GM23248 (cell line): ENCODE results near the gene PAF1. TPM values are rescaled to one million over a fixed set of nuclear protein-coding genes. Genes with fewer than 3 reads are reported as not detected.

ENCODE experiments used
- DNase-seq: peaks from one replicate; pipeline ENCODE4 v3.0.0-alpha.2; 2015
- H2AFZ ChIP-seq: fragments of 200-600 bp; sonication (generic); 2 replicates; pipeline ENCODE4 v1.6.1; 2016; ENCODE audit warnings: antibody characterized with exemption
- H3F3A ChIP-seq: fragments of 200-600 bp; sonication (generic); 2 replicates; pipeline ENCODE4 v1.6.1; 2016; ENCODE audit warnings: mild to moderate bottlenecking, antibody characterized with exemption, mixed run types; ENCODE audit not compliant: insufficient read depth
- H3K27ac ChIP-seq: fragments of 200-600 bp; sonication (generic); 2 replicates; pipeline ENCODE4 v1.5.1; 2016; ENCODE audit warnings: mild to moderate bottlenecking
- H3K27me3 ChIP-seq: fragments of 200-600 bp; sonication (generic); replicated peaks from 2 replicates; pipeline ENCODE4 v1.6.1; 2016; ENCODE audit warnings: mild to moderate bottlenecking; ENCODE audit not compliant: insufficient read depth
- H3K36me3 ChIP-seq: fragments of 200-600 bp; sonication (generic); 2 replicates; pipeline ENCODE4 v1.6.1; 2016; ENCODE audit warnings: low read depth, mild to moderate bottlenecking
- H3K4me1 ChIP-seq: fragments of 200-600 bp; sonication (generic); 2 replicates; pipeline ENCODE4 v1.6.1; 2016; ENCODE audit warnings: mild to moderate bottlenecking; ENCODE audit not compliant: insufficient read depth
- H3K4me2 ChIP-seq: fragments of 200-600 bp; sonication (generic); one replicate; pipeline ENCODE4 v1.6.1; 2016; ENCODE audit warnings: mild to moderate bottlenecking; ENCODE audit not compliant: unreplicated experiment
- H3K4me3 ChIP-seq: fragments of 200-600 bp; sonication (generic); 2 replicates; pipeline ENCODE4 v1.5.1; 2016; ENCODE audit warnings: mild to moderate bottlenecking
- H3K79me2 ChIP-seq: fragments of 200-600 bp; sonication (generic); 2 replicates; pipeline ENCODE4 v1.6.1; 2016; ENCODE audit warnings: mild to moderate bottlenecking; ENCODE audit not compliant: insufficient read depth
- H3K9ac ChIP-seq: fragments of 200-600 bp; sonication (generic); 2 replicates; pipeline ENCODE4 v1.6.1; 2016; ENCODE audit warnings: mild to moderate bottlenecking
- H3K9me2 ChIP-seq: fragments of 200-600 bp; sonication (generic); 2 replicates; pipeline ENCODE4 v1.6.1; 2016; ENCODE audit warnings: mixed run types, mild to moderate bottlenecking, moderate library complexity; ENCODE audit not compliant: insufficient read depth
- H3K9me3 ChIP-seq: fragments of 200-600 bp; sonication (generic); one replicate; pipeline ENCODE4 v1.6.1; 2017; ENCODE audit warnings: low read depth
- H4K20me1 ChIP-seq: fragments of 200-600 bp; sonication (generic); 2 replicates; pipeline ENCODE4 v1.6.0; 2016; ENCODE audit not compliant: insufficient read depth
- EZH2 ChIP-seq: fragments of 200-600 bp; sonication (generic); IDR thresholded peaks from 2 replicates; pipeline ENCODE4 v1.6.1; 2018; ENCODE audit warnings: antibody characterized with exemption, mild to moderate bottlenecking; ENCODE audit not compliant: insufficient read depth, poor library complexity, severe bottlenecking
- EZH2phosphoT487 ChIP-seq: fragments of 200-600 bp; sonication (generic); IDR thresholded peaks from 2 replicates; pipeline ENCODE4 v1.6.1; 2018; ENCODE audit warnings: antibody characterized with exemption, moderate library complexity, mild to moderate bottlenecking, low read depth; ENCODE audit not compliant: insufficient read depth
- WGBS, 2 experiments: methylation state at CpG; one replicate each; pipeline ENCODE4 v1.1.6; 2015 to 2017; ENCODE audit warnings: low lambda C conversion rate in 2 of 2, low coverage in 1 of 2; ENCODE audit errors: missing lambda C conversion rate in 2 of 2; 5-methylcytosine and 5-hydroxymethylcytosine counted together
- in situ Hi-C: fragments of 300-500 bp; cut with MboI; formaldehyde crosslinking; loops from 2 replicates; pipeline ENCODE4 v1.15.0; 2020
- polyA plus RNA-seq: library from polyadenylated mRNA; unstranded; fragments of >200 nt; fragmentation: Nextera tagmentation; extraction: Ambion mirVana; gene quantifications from 2 replicates; pipeline ENCODE4 v1.2.1, GENCODE V29; 2016
- total RNA-seq: library from RNA; depleted of rRNA; stranded (reverse); fragments of >200 nt; shearing (Covaris generic); gene quantifications from 2 replicates; pipeline ENCODE4 v1.2.3, GENCODE V29; 2014

PAF1 gene
- total and polyA plus RNA-seq, 2 experiments from 2014 or later = 44.2 to 51.2 TPM

- H3K4me1 ChIP-seq = peaks cover 37% of the 10 kb centered on the region
- H2AFZ ChIP-seq = no peak overlapping the region
- H3F3A ChIP-seq = peaks cover 39% of the 10 kb centered on the region
- H3K27me3 ChIP-seq = no peaks in the 10 kb centered on the region
- peak overlapping the region; percentile 92 for H3K4me2 ChIP-seq
- TF ChIP-seq EZH2phosphoT487 (no peak), EZH2 (no peak)
- peak overlapping the region; percentile 72 for H3K4me3 ChIP-seq
- H3K27ac ChIP-seq = peak overlapping the region; percentile 99
- H3K9me3 ChIP-seq = no peaks in the 10 kb centered on the region
- peak; percentile 100 for DNase-seq
- H3K36me3 ChIP-seq = peaks cover 8% of the 10 kb centered on the region; the same call in 1 of the 2 replicates
- peaks cover 19% of the 10 kb centered on the region for H3K79me2 ChIP-seq
- H3K9me2 ChIP-seq = no peaks in the 10 kb centered on the region
- peak overlapping the region; percentile 96 for H3K9ac ChIP-seq
- no peaks in the 10 kb centered on the region for H4K20me1 ChIP-seq
- in situ Hi-C loops = no loop called here
- 1 to 2% methylated on average over 29 to 43 of the region's 43 CpGs for WGBS, 2 experiments
Measured at GRCh38 chr19:39403331-39404312, 12.7 kb upstream of the PAF1 start.

- Histone ChIP-seq H3K27me3 (no peaks in the 10 kb centered on the region), H2AFZ (0 out of 2 replicates have a peak overlapping the region, but pooled peaks have one; percentile 22), H3K4me2 (peak overlapping the region; percentile 92), H3F3A (peaks cover 37% of the 10 kb centered on the region), H3K4me3 (peak overlapping the region; percentile 72), H3K27ac (peak overlapping the region; percentile 99), H3K4me1 (peaks cover 47% of the 10 kb centered on the region), H3K9ac (peak overlapping the region; percentile 96), H3K9me2 (no peaks in the 10 kb centered on the region), H3K36me3 (no peaks in the 10 kb centered on the region; the same call in 1 of the 2 replicates), H4K20me1 (no peaks in the 10 kb centered on the region), H3K79me2 (peaks cover 9% of the 10 kb centered on the region), H3K9me3 (no peaks in the 10 kb centered on the region)
- DNase-seq = peak; percentile 96
- 2 to 3% methylated on average over 39 to 58 of the region's 59 CpGs for WGBS, 2 experiments
- in situ Hi-C loops = no loop called here
- TF ChIP-seq EZH2 (no peak), EZH2phosphoT487 (no peak)
Measured at GRCh38 chr19:39402346-39403300, 11.7 kb upstream of the PAF1 start.

DNA sequence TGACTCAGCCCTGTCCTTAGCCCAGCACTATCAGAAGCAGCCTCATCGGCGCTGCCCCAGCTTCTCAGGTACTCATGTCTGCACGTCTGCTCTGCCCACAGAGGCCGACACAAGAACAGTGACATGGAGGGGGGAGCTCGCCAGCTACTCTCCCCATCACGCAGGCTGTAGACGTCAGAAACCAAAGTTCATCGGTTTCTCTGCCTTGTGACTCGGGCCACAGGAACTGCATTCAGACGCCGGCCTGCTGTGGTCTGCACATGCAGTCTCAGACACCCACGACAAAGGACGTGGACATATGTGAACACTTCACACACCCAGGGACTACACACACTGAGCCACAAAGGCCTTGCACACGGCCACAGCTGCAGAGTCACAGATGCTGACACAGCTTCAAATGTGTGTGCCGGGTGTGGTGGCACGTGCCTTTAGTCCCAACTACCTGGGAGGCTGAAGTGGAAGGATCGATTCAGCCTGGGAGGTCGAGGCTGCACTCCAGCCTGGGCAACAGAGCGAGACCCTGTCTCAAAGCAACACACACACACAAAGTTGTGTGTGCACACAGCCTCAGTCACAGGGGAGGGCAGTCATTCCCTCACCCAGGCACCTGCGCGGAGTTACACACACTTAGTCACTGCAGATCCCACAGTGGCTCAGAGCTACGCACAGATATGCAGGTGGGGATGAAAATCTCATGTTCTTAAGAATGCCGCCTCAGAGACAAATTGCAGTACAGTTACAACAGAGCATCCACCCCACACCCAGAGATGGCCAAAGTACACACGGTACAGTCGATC lies 10.8 kb upstream of the PAF1 start:
- peak overlapping the region; percentile 96 for H3K9ac ChIP-seq
- H3K9me3 ChIP-seq = no peaks in the 10 kb centered on the region
- in situ Hi-C loops = no loop called here
- H3K4me2 ChIP-seq = no peak overlapping the region
- H3K36me3 ChIP-seq = no peaks in the 10 kb centered on the region
- H3K27me3 ChIP-seq = no peaks in the 10 kb centered on the region
- peaks cover 43% of the 10 kb centered on the region for H3F3A ChIP-seq
- no peaks in the 10 kb centered on the region for H3K9me2 ChIP-seq
- no peaks in the 10 kb centered on the region for H4K20me1 ChIP-seq
- 24 to 27% methylated on average over 24 to 25 of the region's 25 CpGs for WGBS, 2 experiments
- TF ChIP-seq EZH2phosphoT487 (no peak), EZH2 (no peak)
- peak; percentile 81 for DNase-seq
- peak overlapping the region; percentile 99 for H3K27ac ChIP-seq
- no peak overlapping the region for H3K4me3 ChIP-seq
- peaks cover 47% of the 10 kb centered on the region for H3K4me1 ChIP-seq
- no peak overlapping the region for H2AFZ ChIP-seq
- peaks cover under 1% of the 10 kb centered on the region; the same call in 1 of the 2 replicates for H3K79me2 ChIP-seq
